ENCODE measurements around the gene MS4A6E.
"Not testable (repeated sequence)": the region's sequence is repeated elsewhere in the genome, so short reads cannot be mapped to it uniquely, and the experiment has no call there.

MS4A6E gene

DNA sequence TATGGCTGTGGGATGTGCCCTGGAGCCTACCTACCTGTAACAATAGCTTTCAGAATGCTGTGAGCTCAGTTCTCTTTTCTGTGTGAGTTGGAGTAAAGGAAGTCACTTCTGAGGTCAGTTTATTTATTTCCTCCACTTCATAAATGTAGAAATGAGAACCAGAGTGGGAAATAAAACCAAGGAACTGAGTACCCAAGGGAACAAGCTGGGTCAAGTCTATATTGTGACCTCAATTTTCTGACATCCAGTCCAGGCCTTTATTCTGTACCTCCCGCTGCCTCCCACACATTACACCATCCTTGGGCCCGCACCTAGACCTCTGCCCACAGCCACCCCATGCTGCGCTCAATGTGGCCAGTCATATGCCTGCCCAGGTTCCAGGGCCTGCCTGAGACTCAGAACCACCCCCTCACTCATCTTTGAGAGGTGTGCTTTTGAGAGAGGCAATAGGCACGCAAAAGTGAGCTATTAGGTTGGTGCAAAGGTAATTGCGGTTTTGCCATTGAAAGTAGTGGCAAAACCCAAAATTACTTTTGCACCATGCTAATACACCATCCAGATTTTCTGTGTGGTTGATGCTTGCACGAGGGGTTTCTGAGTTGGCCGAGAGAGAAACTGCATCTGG lies 9.8 kb downstream of the MS4A6E start:
- no peak for DNase-seq (ENCODE audit: low spot score)

DNA sequence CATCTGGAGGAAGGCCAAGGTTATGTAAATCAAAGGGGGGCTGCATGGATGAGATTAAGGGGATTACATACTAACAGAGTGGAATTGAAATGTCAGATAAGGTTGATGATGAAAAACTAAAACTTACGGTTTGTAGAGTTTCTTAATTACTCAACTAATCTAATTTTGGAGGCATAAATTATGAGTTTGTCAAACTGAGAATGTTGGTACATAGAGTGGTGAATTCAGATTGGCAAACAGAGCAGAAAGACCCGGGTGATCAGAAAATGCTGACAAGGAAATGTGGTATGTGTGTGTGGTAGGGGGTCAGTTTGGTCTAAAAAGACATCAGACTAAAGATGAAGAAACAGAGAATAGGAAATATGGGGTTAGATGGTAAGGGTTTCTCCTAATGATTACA lies 11.0 kb downstream of the MS4A6E start:
- DNase-seq (ENCODE audit: low spot score), result no peak

DNA sequence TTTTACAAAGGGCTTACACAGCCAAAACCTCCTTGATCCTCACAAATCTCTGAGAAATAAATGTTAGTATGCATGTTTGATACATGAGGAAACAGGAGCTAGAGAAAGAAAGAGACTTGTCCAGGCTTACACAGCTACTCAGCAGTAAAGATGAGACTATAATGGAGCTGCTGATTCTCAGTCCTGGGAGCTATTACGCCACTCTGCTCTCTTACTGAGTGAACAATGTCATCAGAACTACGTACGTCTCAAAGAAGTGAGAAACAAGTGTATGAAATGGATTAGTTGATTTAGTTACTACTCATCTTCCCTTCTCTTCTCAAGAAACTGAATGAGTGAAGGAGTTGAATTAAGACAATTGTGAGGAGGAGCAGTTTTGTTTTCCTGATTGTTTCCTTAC lies 12.3 kb downstream of the MS4A6E start:
- DNase-seq (ENCODE audit: low spot score), result no peak

DNA sequence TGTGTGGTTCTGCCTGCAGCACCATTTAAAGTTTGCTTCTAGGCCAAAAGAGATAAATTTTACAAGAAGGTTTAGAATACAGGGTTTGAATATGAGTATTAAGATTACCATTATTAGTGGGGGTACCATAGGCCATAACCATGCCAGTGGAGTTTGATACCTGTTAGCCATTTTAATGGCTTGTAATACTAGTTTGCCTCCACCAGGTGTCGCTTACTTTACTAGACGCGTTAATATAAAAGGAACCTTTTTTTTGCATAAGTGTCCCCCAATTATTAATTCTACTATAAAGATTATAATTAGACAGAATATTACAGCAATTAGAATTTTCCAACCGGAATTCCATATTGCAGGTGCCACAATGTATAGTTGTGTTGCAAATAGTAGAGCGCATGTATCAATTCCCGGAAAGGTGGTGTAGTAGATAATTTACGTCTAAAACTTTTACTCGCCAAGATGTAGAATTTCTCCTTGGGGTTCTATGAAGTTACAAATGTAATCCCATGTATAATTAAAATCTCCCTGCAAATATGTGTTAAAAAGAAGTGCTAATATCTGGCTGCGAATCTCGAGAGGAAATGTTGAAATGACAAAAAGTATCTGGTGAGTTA lies 16.1 kb downstream of the MS4A6E start:
- DNase-seq (ENCODE audit: low spot score), result peak; percentile 46

DNA sequence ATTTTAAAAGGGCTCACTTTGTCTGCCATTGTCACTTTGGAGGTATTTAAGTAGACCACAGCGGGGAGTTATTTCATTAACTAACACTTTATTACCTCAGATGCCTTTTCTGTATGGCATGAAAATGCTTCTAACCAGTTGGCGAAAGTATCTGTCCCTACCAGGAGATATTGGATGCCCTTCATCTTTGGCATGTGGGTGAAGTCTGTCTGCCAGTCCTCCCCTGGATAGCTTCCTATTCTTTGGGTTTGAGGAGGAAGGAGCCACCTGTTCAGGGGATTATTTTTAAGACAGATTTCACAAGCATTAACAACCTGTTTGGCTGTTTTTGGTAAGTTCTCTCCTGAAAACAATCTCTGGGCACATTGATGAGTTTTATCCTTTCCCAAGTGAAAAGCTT lies 17.1 kb downstream of the MS4A6E start:
- no peak for DNase-seq (ENCODE audit: low spot score)

DNA sequence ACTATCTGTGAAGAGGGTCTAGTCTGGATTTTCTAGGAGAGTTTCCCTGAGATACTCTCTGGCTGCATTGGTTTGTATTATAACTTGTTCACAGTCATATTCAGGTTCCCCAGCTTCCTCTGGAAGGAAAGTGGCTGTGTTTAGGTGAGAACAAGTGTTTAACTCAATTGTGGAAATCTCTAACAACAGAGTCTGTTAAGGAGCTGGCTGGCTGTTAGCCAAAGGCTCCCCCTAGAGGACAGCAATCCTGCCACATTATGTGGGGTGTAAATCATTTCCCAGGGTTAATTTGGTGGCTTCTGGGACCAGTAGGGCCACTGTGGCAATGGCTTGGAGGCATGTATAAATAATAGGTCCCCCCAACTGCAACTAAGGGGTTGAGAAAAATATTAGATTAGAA lies 18.4 kb downstream of the MS4A6E start:
- DNase-seq (ENCODE audit: low spot score), result peak; percentile 52

DNA sequence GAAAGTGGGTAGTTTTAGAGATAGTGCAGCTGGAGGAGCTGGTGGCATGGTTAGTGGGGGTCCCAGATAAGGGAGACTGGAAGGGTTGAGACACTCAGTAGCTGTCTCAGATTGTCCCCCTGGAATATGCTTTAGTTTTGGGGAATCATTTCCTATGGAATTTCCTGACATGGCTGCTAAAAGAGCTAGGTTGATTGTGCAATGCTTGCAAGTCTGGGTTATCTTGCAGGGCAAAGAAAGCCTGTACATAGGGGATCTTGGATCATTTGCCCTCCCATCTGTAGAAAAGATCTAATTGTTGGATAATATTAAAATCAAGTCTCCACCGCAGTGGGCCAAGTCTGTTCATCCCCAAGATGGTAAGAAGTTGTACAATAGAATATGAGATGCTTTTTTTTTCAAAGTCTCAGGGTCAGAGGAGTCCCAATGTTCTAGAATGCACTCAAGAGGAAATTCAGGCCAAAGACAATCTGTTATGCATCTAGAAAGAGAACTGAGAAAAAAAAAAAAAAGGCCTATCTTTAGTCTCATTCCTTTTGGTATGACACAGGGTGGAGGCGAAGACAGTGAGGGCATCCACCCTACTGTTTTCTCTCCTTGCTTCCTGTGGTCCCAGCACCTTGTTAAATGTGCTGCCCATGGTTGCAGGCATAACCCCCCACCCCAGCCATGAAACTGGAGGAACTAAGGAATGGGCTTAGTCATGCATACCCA lies 20.2 kb downstream of the MS4A6E start:
- DNase-seq (ENCODE audit: low spot score), result no peak

DNA sequence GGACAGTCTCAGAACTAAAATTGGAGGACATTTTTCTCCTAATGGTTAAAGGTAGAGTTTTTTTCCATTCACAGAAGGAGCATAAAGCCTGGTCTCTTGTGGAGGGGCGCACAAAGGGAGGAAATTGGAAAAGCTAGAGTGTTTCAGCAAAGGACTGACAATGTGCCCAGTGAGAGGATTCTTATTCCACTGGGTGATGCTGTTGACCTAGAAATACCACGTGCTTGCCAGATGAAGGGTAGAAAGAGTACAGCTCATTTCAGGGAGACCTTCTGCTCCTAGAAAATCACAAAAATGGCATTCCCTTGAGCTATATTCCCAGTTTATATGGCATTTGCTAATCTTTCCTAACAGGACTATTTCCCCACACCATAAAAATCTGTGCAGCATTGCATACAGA lies 21.1 kb downstream of the MS4A6E start:
- DNase-seq (ENCODE audit: low spot score), result no peak

DNA sequence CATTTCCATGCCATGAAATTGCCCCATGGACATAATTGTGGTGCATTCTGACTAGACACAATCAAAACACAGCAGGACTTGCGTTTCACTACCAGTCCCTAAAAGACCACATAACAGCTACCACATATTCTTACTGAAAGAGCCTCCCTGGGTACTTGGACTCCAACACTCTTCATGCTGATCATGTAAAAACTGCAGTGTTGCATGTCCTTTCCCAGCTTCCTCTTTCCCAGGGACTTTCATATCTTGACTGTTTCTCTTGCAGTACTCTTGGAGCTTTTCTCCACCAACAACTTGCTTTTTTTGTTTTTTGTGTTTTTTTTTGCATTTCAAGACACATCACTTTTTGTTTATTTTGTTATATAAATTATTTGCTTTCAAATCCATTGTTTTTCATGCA lies 22.9 kb downstream of the MS4A6E start:
- no peak for DNase-seq (ENCODE audit: low spot score)

DNA sequence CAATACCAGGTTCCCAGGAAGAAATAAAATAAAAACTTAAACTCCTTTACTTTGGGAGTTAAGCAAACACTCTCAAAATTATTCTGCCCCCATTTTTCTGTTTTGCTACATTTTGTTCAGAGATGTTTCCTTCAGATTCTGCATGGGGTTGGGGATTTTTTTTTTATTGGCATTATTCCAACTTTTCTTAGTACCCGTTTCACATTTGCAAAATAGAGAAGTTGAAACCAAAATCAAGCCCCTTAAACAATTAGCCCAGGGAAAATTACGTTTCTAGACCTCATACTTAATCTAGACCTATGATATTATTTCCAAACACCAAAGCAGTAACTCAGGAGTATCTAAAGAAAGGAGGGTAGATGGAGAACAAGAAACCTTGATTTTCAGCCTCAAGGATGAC lies 30.7 kb downstream of the MS4A6E start:
- no peak for DNase-seq (ENCODE audit: low spot score)

DNA sequence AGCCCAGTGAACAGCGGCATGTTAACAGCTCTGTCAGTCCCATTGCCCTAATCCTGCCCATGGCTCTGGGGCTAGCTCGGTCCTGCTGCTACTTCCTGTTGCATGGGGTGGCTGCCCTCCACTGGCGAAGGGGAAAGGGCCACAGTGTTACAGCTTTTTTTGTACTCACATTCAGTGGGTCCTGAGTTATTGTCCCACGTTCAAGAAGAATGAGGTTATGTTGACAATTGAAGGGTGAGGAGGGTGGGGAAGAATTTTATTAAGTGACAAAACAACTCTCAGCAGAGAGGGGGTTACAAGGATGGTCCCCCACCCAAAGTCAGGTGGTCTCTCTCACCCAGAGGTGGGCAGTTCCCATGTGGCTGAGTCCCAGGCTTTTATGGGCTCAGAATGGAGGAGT lies 33.6 kb downstream of the MS4A6E start:
- DNase-seq (ENCODE audit: low spot score), result no peak

DNA sequence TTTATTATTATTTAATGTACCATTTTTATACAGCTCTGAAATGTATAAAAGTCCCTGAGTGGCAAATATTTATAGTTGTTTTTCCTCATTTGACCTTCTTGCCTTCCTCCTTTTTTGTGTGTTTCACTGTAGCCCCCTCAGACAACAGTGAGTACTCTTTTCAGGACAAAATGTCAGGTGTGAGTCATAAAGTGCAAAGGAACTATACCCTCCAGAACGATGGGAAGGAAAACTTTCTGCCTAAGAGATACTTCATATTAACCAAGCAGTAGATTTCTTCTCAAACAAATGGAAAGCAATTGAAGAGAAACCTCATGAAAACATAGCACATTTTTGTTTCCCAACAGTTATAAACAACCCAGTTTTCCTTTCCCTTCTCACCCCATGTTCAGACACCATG lies 35.2 kb downstream of the MS4A6E start:
- no peak for DNase-seq (ENCODE audit: low spot score)

DNA sequence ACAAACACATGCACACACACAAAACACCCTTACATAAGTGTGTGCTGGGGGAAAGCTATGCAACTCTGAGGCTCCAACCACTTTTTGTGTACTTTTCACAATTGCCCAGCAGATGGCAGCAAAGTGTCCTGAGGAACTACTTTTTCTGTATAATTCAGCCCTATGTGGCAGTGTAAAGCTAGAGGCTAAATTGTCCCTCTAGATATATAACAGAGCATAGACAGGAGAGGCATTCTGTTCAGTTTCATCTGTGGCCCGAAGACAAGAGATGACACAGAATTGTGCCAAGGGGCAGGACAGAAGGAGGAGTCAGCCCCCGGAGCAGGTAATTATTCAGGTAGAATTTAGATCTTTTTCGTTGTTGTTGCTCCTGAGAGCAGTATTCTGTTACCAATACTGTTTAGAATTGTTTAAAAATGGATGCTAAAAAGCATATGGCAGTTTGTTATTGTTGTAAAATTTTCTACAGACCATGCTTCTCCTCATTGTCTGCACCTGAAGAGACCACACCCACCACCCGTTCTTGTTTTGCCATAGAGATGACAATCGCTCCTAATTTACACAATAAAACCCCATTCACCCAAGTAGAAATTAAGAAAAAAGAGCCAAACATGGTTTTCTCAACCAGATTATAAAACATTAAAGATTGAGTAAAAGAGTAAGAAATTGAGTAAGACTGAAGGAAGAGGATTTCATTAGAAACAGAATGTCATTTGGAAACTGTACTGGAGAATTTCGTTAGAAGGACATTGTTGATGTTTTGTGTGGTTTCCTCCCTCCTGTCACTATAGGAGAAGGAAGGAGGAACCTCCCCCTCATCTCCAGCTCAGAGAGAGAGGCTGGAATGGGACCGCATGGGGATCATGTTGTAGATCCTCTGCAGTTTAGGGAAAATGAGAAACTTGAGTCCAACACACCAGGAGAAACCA lies 36.8 kb downstream of the MS4A6E start:
- DNase-seq (ENCODE audit: low spot score), result peak; percentile 63

DNA sequence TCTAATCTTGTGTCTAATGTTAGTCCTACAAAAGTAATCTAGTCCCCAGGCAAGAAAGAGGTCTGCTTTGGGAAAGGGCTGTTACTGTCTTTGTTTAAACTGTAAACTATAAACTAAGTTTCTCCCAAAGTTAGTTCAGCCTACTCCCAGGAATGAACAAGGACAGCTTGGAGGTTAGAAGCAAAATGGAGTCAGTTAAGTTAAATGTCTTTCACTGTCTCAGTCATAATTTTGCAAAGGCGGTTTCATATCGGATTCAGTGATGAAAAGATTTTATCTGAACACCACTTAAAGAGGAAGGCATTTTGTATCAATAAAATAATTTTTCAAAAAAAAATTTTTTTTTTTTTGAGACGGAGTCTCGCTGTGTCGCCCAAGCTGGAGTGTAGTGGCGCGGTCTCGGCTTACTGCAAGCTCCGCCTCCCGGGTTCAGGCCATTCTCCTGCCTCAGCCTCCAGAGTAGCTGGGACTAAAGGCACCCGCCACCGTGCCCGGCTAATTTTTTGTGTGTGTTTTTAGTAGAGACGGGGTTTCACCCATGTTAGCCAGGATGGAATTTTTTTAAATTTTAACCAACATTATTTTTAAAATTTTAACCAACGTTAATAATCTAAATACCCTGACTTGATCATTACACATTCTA lies 39.3 kb downstream of the MS4A6E start:
- not testable (repeated sequence) for DNase-seq (ENCODE audit: low spot score)

DNA sequence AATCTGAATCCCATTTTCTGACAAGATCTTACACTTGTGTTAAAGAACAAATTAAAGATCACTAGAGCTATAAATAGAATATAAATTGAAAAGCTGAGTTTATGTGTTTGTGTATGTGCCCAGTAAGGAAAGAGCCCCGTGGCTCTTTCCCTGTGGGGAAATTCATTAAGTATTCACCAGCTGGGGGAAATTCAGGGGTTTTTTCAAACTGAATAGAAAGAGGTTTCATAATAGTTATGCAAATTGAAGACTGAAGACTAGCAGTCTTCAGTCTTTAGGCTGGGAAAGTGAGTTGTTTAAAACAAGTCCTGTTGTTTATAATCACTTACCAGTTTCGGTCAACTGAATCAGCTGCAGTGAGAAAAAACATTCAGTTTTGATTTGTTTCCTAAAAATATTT lies 40.0 kb downstream of the MS4A6E start:
- DNase-seq (ENCODE audit: low spot score), result no peak

DNA sequence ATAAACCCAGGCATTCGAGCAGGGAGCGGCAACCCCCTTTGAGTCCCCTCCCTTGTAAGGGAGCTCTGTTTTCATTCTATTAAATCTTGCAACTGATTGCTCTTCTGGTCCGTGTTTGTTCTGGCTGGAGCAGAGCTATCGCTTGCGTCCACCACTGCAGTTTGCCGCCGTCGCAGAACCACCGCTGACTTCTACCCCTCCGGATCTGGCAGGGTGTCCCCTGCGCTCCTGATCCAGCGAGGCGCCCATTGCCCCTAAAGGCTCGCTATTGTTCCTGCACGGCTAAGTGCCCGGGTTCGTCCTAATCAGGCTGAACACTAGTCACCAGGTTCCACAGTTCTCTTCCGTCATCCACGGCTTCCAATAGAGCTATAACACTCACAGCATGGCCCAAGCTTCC lies 40.8 kb downstream of the MS4A6E start:
- DNase-seq (ENCODE audit: low spot score), result no peak

DNA sequence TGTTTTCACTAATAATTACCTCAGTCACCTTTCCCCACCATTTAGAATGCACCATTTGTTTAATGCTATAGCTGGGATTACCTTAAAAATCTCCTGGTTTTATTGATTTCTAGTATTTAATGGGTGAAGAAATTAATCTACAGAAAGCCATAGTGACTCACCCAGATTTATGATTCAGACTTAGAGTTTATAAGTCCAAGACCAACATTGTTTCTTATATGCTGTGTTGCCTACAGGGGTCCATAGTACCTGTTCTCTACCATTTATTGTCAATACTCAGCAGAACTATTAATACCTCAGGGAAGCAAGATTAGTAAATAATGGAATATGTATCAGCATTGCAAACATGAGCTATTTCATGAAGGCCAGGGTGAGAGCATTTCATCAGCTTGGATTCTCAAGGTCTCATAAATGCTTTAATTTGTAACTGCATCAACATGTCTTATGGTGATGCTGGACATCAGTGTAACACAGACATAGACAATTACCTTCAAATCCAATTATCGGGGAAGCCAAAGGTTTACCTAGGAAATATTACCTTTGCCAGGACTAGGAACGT lies 43.3 kb downstream of the MS4A6E start:
- no peak for DNase-seq (ENCODE audit: low spot score)

DNA sequence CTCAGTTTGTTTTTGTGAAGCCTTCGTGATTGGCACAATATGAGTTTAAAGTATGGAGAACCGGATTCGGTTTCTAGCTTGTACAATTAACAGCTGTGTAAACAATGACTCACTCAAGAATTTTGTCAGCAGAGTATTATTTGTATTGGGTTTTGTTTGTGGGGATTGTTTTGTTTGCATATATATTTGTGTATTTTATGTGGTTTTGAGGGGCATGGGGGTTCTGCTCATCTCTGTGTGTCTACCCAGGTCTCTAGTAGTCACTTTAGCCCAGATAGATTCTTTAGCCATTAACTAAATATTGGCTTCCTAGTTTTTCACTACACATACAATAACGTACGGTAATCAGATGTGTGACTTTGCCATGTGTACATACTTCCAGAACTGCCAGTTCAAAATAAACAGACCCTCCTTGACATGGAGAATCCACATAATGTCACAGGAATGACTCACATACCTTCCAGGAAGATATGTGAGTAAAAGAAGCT lies 43.8 kb downstream of the MS4A6E start:
- no peak for DNase-seq (ENCODE audit: low spot score)

DNA sequence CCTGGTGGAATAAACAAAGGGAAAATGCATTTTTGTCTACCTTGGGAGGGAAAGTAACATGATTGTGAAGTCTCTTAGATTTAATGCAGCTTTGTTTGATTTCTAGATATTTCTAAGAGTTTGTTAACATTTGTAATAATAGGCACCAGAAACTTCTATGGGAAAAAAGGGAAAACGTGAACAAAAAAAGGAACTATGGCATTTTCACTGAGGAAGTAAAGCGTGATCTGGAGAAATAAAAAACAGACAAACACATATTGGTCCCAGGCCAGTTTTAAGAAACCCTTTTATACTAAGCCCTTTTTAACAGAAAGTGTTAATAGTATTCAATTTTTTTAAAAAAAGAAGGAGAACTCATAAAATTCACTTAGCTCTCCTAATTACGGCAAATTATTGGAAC lies 44.3 kb downstream of the MS4A6E start:
- no peak for DNase-seq (ENCODE audit: low spot score)

DNA sequence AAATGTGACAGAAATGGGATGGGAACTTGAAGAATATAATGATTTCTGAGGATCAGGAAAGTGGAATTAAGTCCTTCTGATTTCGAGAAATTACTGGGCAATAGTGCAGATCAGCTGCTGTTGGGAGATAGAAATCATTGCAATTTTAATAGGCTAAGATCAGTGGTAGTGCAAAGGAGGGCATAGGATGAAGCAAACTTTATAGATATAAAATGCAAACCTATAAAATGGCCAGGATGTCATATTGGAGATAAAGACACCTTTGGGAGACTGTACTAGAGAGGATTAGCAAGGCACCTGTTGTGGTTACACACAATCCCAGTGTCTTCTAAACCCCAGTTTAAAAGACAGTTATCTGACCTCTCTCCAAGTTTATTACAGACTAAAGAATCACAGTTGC lies 44.8 kb downstream of the MS4A6E start:
- no peak for DNase-seq (ENCODE audit: low spot score)

DNA sequence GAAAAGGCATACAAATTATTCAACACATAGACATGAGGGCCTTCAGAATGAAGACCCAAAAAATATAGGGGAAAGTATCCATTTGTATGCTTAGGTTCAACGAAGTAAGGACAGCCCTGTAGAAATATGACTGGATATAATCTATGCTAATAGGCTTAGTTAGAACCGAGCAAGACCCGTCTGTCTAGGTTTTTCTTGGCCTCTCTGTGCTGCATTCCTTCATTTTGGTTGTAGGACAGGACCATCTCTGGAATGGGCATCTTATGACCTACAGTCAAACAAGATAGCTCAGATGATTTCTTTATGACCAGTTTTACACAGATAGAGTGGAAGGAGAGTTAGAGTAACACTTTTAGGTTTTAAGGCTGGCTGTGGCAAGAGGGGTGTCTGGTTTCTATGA lies 45.7 kb downstream of the MS4A6E start:
- DNase-seq (ENCODE audit: low spot score), result no peak

DNA sequence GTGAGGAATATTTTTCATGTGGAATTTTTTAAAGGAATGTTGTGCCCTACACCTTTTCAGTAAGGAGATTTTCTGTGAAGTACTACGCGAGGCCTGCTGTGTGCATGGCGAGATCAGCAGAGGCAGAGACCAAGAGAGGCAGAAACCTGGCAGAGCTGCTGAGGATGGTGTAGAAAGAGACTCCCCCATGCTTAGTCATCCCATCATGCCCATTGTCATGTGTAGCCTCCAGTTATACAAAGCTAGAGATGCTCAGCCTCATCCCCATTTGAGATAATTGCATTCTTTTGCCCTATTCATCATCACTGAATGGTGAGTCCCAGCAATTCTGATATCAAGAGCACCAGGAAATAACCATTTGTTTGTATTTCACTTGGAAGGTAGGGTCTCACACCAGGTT lies 48.3 kb downstream of the MS4A6E start:
- no peak for DNase-seq (ENCODE audit: low spot score)
